Activated naive CD8-positive, alpha-beta T cell treated with anti-CD3 and anti-CD28 coated beads, Interleukin-2, amount 10 ng/mL, durations not matched to agents 7 days and 5 days (primary cell): ENCODE measurements around the gene SYNE3. TPM values are rescaled to one million over a fixed set of nuclear protein-coding genes. Genes with fewer than 3 reads are reported as not detected.

Experiments
- ATAC-seq: fragments of 150-1000 bp; cut with Tn5 transposase; one replicate; pipeline ENCODE4 v1.10.0; 2021; ENCODE audit warnings: low read depth, moderate library complexity
- POLR2A ChIA-PET: fragments of 350-600 bp; sonication (Branson Sonifier 250); formaldehyde crosslinking; loops from one replicate; lab custom pipeline; 2021; ENCODE audit warnings: antibody characterized with exemption; lab: Charles Lee
- DNase-seq: peaks from one replicate; pipeline ENCODE4 v3.0.0; 2021
- H3K27ac Mint-ChIP-seq: one replicate; pipeline ENCODE4 v1.8.0; 2022; ENCODE audit warnings: mild to moderate bottlenecking, mixed read lengths
- H3K27me3 Mint-ChIP-seq: one replicate; pipeline ENCODE4 v1.8.0; 2022; ENCODE audit warnings: mild to moderate bottlenecking, moderate library complexity, mixed read lengths
- H3K36me3 Mint-ChIP-seq: one replicate; pipeline ENCODE4 v1.8.0; 2021; ENCODE audit warnings: mild to moderate bottlenecking, mixed read lengths
- H3K4me1 Mint-ChIP-seq: one replicate; pipeline ENCODE4 v1.8.0; 2021; ENCODE audit warnings: mixed read lengths
- H3K4me3 Mint-ChIP-seq: one replicate; pipeline ENCODE4 v1.8.0; 2022; ENCODE audit warnings: mild to moderate bottlenecking, moderate library complexity, mixed read lengths
- H3K9me3 Mint-ChIP-seq: one replicate; pipeline ENCODE4 v1.8.0; 2021; ENCODE audit warnings: mixed read lengths
- total RNA-seq, 2 experiments: library from RNA; stranded (reverse); gene quantifications; one replicate each; pipeline ENCODE4 v1.2.3, GENCODE V29; 2021

SYNE3 gene
- total RNA-seq, 2 experiments from 2014 or later, result 79.0 to 79.1 TPM

DNA sequence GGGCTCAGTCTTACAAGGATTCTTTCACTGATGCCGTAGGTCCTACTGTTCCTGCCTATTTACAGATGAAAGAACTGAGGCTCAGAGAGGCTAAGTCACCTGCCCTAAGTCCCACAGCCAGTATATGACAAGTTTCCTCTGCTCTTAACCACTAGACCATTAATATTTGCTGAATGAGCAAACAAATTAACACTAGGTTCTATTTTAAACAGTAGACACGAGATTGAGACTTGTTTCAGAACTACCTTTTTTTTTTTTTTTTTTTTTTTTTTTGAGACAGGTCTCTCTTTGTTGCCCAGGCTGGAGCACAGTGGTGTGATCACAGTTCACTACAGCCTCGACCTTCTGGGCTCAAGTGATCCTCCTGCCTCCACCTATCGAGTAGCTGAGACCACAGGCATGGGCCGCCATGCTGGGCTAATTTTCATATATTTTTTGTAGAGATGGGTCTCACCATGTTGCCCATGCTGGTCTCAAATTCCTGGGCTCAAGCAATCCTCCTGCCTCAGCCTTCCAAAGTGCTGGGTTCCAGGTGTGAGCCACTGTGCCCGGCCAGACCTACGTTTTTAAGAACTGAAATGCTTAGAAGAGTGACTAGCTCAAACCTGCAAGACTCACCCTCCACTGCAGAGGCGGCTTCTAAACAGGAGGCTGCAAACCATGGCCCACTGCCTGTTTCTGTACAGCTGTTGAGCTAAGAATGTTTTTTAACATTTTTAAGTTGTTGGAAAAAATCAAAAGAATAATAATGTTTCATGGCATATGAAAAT, 12.9 kb downstream of the SYNE3 start:
- DNase-seq, result no peak
- Mint-ChIP-seq H3K9me3 (no peaks in the 10 kb centered on the region), H3K36me3 (peaks cover 36% of the 10 kb centered on the region), H3K4me3 (no peak overlapping the region), H3K27ac (no peak overlapping the region), H3K4me1 (peaks cover 51% of the 10 kb centered on the region), H3K27me3 (no peaks in the 10 kb centered on the region)
- POLR2A ChIA-PET, result interaction anchor here (1.3 to 1.9 kb wide), 2 partner anchors 12 to 20 kb away, joined by 3 to 4 read pairs; no protein-coding TSS in a partner anchor
- no peak for ATAC-seq

DNA sequence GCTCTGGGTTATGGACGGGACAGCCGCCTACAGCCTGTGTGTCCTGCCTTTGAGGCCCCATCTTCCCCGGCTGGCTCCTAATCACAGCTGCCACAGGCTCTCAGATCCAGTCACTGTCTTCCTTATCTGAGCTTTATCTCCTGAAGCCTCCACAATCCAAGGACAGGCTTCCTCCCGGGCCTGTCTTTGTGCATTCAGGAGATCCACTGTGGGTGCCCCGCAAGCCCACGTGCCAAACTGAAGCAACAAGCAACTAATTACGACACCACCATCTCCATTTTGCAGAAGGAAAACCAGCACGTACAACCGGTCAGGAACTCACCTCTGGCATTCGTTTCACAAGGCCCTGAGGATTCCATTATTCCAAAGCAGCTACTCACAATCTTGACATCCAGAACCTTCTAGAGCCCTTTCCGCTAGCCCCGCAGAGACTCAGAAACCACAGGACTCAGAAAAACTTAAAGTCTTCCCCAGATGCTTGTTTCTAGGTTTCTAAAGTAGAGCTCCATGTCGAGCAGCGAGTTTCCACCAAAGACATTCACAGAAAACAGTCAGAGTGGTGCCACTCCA, 14.0 kb downstream of the SYNE3 start:
- H3K9me3 Mint-ChIP-seq, result no peaks in the 10 kb centered on the region
- DNase-seq (no peak), ATAC-seq (no peak)
- POLR2A ChIA-PET, result interaction anchor here (0.8 kb wide), 1 partner anchor 32 kb away, joined by 4 read pairs; the partner anchor contains the start of gene GLRX5
- no peak overlapping the region for H3K4me3 Mint-ChIP-seq
- no peaks in the 10 kb centered on the region for H3K27me3 Mint-ChIP-seq
- H3K36me3 Mint-ChIP-seq, result peaks cover 36% of the 10 kb centered on the region
- peaks cover 41% of the 10 kb centered on the region for H3K4me1 Mint-ChIP-seq
- no peak overlapping the region for H3K27ac Mint-ChIP-seq

DNA sequence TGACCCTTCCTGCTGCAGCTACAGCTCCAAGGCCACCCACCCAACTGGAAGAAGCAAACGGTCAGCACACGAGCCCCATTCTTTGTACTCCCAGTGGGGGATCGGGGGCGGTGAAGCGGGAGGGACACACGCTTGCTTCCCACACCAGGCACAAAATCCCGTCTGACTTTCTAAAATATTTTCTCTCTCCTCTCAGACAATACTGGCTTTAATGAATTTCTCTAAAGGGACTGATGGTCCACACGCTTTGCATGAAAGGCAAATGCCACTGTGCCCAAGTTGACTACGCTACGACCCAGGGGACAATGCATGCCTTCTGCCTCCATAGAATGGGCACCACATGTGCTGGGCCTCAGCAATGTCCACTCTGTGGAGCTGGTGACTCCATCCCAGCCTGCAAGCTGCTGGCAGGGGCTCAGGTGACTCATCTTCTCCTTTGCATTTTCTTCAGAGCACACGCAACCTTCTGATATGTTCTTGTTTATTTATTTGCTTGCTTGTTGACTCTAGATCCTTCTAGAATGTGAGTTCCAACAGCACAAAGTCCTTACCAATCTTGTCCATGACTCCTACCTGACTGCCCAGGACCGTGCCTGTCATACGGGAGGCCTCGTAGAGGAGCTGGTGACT, 15.6 kb downstream of the SYNE3 start:
- Mint-ChIP-seq H3K4me3 (no peak overlapping the region), H3K4me1 (peaks cover 44% of the 10 kb centered on the region), H3K36me3 (peaks cover 25% of the 10 kb centered on the region), H3K27ac (peak overlapping the region; percentile 10), H3K27me3 (no peaks in the 10 kb centered on the region), H3K9me3 (no peaks in the 10 kb centered on the region)
- DNase-seq, result no peak
- ATAC-seq, result no peak
- POLR2A ChIA-PET, result no interaction called here

DNA sequence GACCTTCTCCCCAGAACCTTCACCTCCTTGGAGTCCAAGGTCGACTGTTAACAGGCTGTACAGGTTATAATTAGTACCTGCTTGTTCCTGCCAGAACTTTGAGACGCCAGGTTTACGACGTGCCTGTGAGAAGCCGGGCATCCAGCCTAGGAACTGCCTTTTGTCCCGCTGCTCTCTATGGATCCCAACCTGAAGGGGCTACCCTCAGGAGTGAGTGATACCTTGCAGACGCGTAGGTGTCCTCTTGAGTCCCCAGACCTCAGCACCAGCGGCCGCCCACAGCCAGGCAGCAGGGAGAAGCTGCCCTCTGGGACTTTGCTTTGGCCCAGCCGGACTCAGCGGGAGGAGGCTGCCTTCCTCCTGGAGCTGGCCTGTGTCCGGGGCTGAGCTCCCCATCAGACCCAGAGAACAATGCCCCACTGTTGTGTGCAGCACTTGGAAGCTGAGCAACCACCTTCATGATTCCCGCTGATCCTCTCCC, 16.2 kb downstream of the SYNE3 start:
- POLR2A ChIA-PET, result no interaction called here
- no peaks in the 10 kb centered on the region for H3K9me3 Mint-ChIP-seq
- no peak overlapping the region for H3K27ac Mint-ChIP-seq
- H3K36me3 Mint-ChIP-seq, result peaks cover 25% of the 10 kb centered on the region
- no peak for ATAC-seq
- DNase-seq, result no peak
- H3K27me3 Mint-ChIP-seq, result no peaks in the 10 kb centered on the region
- no peak overlapping the region for H3K4me3 Mint-ChIP-seq
- peaks cover 45% of the 10 kb centered on the region for H3K4me1 Mint-ChIP-seq

DNA sequence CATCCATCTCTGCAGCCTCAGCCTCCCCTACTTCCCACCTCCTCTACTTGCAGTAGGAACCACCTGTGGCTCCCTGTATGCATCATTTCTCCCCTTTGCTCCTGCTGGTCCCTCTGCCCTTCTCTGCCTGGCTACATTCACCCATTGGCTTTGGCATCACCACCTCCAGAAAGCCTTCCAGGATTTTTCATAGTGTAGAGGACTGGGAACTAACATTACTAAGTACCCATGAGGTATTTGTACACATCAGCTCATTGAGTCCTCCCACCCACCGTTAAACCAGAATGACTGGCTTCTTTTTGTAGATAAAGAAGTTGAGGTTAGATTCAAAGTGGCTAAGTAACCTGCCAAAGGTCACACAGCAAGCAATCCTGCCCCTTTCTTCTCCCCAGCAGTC, 17.1 kb downstream of the SYNE3 start:
- H3K27ac Mint-ChIP-seq, result peak overlapping the region; percentile 42
- POLR2A ChIA-PET, result no interaction called here
- H3K4me3 Mint-ChIP-seq, result no peak overlapping the region
- no peaks in the 10 kb centered on the region for H3K27me3 Mint-ChIP-seq
- no peak for DNase-seq
- H3K4me1 Mint-ChIP-seq, result peaks cover 43% of the 10 kb centered on the region
- peaks cover 25% of the 10 kb centered on the region for H3K36me3 Mint-ChIP-seq
- ATAC-seq, result no peak
- no peaks in the 10 kb centered on the region for H3K9me3 Mint-ChIP-seq

DNA sequence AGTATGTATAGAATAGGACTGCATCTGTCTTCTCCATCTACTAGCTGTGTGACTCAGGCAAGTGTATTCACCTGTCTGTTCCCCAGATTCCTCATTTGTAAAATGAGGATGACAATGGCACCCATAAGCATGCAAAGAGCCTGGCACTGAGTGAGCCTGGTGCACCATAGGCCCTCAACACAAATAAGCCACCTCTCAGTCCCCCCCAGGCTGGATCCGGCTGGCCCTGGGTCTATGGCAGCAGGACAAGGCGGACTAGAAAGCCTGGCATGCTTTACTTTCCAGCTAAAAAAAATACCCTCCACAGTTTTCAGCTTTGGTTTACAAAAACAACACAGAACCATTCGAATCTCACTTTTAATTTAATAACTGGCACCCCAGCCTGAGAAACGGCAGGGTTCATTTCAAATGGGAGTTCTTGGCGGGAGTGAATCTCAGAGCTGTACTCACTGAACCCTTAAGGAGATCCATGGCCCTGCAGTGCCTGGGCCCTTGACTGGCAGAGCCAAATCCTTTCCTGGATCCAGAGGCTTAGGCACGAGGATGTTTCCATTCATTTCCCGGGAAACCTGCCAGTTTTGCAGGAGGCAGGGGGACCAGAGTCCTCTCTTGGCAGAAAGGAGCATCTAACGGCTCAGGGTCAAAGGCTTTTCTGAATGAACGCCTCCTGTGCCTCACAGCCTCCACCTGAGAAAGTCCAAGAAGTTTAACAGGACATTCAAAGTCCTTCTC, 17.7 kb downstream of the SYNE3 start:
- H3K27ac Mint-ChIP-seq, result no peak overlapping the region
- H3K9me3 Mint-ChIP-seq, result no peaks in the 10 kb centered on the region
- peaks cover 41% of the 10 kb centered on the region for H3K4me1 Mint-ChIP-seq
- H3K36me3 Mint-ChIP-seq, result peaks cover 26% of the 10 kb centered on the region
- no peak overlapping the region for H3K4me3 Mint-ChIP-seq
- POLR2A ChIA-PET, result no interaction called here
- DNase-seq, result no peak
- no peak for ATAC-seq
- no peaks in the 10 kb centered on the region for H3K27me3 Mint-ChIP-seq

DNA sequence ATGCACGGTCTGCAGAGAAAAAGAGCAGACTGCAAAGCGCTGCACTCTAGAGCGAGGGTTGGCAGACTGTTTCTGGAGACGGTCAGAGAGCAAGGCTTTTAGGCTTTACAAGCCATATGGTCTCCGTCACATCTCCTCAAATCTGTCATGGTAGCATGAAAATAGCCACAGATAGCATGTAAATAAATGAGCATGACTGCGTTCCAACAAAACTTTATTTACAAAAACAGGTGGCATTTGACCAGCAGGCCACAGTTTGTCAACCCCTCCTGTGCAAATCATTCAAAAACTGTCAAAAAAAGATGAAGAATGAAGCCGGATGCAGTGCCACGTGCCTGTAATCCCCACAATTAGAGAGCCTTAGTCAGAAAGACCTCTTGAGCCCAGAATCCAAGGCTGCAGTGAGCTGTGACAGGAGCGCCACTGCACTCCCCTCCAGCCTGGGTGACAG, 18.9 kb downstream of the SYNE3 start:
- Mint-ChIP-seq H3K27ac (no peak overlapping the region), H3K36me3 (peaks cover 29% of the 10 kb centered on the region), H3K4me3 (no peak overlapping the region), H3K4me1 (peaks cover 42% of the 10 kb centered on the region), H3K27me3 (no peaks in the 10 kb centered on the region), H3K9me3 (no peaks in the 10 kb centered on the region)
- no peak for DNase-seq
- POLR2A ChIA-PET, result interaction anchor here (0.9 kb wide), 1 partner anchor 26 kb away, joined by 3 read pairs; no protein-coding TSS in a partner anchor
- no peak for ATAC-seq

DNA sequence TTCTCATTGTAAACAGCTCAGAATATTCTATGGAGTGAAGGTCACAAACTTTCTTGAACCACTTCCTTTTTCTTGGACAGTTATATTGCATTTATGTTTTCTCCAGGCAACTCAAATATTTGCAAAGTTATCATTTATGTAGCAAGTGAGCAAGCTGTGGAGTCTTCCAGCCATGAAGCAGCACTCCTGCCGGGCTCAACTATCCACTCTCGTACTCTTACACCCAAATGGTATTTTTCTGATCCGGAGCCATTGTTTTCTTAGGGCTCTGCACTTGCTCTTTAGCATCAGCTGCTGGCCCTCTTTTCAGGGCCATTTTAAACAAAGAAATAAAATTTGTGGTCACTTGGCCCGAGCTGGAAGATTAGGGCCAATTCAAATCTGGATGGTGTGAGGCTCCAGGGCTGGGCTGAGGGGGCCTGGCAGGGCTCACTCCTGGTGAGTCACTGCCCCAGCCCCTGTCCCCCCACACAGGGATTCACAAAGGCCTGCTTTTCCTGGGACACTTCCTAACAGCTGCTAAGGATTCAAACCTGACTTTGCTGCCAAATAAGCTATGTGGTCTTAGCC, 19.7 kb downstream of the SYNE3 start:
- Mint-ChIP-seq H3K27me3 (no peaks in the 10 kb centered on the region), H3K4me1 (peaks cover 40% of the 10 kb centered on the region), H3K36me3 (peaks cover 34% of the 10 kb centered on the region), H3K9me3 (peaks cover 1% of the 10 kb centered on the region), H3K4me3 (peak overlapping the region; percentile 47), H3K27ac (peak overlapping the region; percentile 71)
- DNase-seq (no peak), ATAC-seq (no peak)
- POLR2A ChIA-PET, result interaction anchor here (0.6 to 1.7 kb wide), 6 partner anchors 12 to 50 kb away, joined by 3 to 7 read pairs (median 4); no protein-coding TSS in a partner anchor

DNA sequence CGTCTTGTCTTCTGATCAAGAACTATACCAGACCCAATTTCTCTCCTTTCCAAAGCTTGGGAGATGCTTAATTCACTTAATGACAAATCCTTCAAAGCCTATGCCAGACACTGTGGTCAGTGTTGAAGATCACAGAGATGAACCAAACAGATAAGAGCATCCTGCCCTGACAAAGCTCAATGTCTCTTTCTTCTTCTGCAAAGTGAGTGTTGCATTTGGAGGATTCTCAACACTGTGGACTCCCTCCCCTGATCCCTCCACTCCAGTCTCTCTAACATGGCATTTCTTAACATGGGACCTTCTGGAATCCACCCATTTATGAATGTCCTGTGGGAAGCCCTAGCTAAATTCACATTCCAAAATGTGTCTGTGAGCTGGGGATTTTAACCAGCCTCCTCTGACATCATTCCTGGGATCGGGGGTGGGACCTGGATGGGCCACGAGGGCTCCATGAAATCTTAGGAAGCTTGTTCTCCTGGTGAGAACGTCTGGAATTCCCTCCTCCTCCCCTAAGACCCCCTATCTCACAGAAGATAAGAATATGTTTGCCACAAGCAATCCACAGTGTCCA, 20.3 kb downstream of the SYNE3 start:
- Mint-ChIP-seq H3K27me3 (no peaks in the 10 kb centered on the region), H3K9me3 (peaks cover 1% of the 10 kb centered on the region), H3K4me3 (peak overlapping the region; percentile 47), H3K36me3 (peaks cover 37% of the 10 kb centered on the region), H3K27ac (peak overlapping the region; percentile 71), H3K4me1 (peaks cover 38% of the 10 kb centered on the region)
- POLR2A ChIA-PET, result interaction anchor here (0.6 to 1.7 kb wide), 5 partner anchors 12 to 49 kb away, joined by 3 to 7 read pairs (median 4); no protein-coding TSS in a partner anchor
- DNase-seq, result no peak
- ATAC-seq, result peak; percentile 79

DNA sequence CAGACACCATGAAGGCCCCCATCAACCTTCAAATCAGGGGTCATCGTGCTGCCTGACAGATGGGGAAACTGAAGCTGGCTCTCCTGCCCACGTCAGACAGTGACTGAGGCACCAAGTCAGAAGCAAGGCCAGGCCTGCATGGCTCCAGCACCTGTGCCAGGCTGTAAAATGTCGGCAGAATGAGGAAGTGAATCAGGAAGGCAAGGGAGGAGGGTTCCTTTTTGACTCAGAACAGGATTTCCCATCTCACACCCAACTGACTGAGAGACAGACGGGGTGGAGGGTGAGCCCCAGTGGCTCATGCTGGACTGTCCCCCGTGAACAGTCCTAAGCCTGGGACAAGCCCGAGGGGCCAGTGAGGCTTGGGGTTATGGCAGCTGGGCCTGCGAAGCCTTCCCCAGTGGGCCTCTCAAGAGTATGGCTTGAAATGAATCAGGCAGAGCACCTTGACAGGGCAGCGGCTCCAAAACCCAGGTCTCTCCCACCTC, 20.9 kb downstream of the SYNE3 start:
- Mint-ChIP-seq H3K4me1 (peaks cover 36% of the 10 kb centered on the region), H3K4me3 (peak overlapping the region; percentile 46), H3K27me3 (no peaks in the 10 kb centered on the region), H3K9me3 (peaks cover 1% of the 10 kb centered on the region), H3K36me3 (peaks cover 37% of the 10 kb centered on the region), H3K27ac (peak overlapping the region; percentile 89)
- ATAC-seq, result peak; percentile 57
- POLR2A ChIA-PET, result interaction anchor here (1.4 to 1.7 kb wide), 3 partner anchors 13 to 32 kb away, joined by 4 to 7 read pairs (median 5); no protein-coding TSS in a partner anchor
- DNase-seq, result no peak

DNA sequence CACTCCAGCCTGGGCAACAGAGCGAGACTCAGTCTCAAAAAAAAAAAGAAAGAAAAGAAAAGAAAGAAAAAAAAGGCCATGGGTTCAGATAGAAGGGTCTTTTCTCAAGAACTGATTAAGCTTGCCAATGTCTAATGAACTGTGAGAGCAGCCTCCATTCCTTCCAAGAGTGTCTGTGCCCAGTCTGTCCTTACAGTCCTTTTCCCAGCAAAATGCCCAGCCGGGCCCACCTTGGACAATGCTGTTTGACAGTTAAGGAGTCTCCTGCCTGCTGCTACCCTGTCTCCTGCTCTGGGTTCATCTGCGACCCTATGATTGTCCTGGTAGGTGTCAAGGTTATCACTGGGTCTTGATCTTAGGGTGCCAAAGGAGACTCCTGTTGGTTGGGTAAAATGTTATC, 21.4 kb downstream of the SYNE3 start:
- Mint-ChIP-seq H3K4me3 (peak overlapping the region; percentile 46), H3K36me3 (peaks cover 37% of the 10 kb centered on the region), H3K9me3 (peaks cover 1% of the 10 kb centered on the region), H3K27me3 (no peaks in the 10 kb centered on the region), H3K27ac (peak overlapping the region; percentile 89), H3K4me1 (peaks cover 39% of the 10 kb centered on the region)
- POLR2A ChIA-PET, result interaction anchor here (1.5 kb wide), 1 partner anchor 32 kb away, joined by 4 read pairs; no protein-coding TSS in a partner anchor
- no peak for ATAC-seq
- DNase-seq, result no peak

DNA sequence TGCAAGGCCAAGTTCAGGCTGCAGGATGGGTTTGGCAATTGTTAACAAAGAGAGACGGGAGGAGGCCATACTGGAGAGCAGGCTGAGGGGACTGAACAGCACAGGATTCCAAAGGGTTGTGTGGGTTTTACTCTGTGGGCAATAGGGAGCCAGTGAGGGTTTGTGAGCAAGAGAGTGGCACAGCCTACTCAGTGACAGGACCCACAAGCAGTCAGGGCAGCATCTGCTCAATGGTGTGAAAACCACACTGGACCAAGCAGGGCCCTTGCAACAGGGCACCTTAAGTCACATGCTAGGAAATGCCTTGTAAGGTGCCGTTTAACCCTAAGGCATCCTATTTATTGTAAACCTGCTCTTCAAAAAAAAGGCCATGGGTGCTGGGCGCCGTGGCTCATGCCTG, 22.0 kb downstream of the SYNE3 start:
- Mint-ChIP-seq H3K9me3 (peaks cover 1% of the 10 kb centered on the region), H3K4me3 (no peak overlapping the region), H3K4me1 (peaks cover 39% of the 10 kb centered on the region), H3K27ac (peak overlapping the region; percentile 53), H3K36me3 (peaks cover 37% of the 10 kb centered on the region), H3K27me3 (no peaks in the 10 kb centered on the region)
- POLR2A ChIA-PET, result interaction anchor here (0.8 kb wide), 1 partner anchor 58 kb away, joined by 3 read pairs; no protein-coding TSS in a partner anchor
- ATAC-seq (no peak), DNase-seq (no peak)
